Nephron (organoid): ENCODE results near the gene H2AZ1.
A peak's percentile ranks its signal among the peaks of the same experiment; 100 is the strongest.

Experiments
- H3K27ac Mint-ChIP-seq, 3 experiments: 2 replicates each; pipeline ENCODE4 v1.8.0; 2020; ENCODE audit warnings: mixed read lengths in 3 of 3, mild to moderate bottlenecking in 2 of 3, moderate library complexity in 1 of 3
- H3K27me3 Mint-ChIP-seq: 2 replicates; pipeline ENCODE4 v1.8.0; 2021; ENCODE audit warnings: low read depth, mild to moderate bottlenecking, moderate library complexity, mixed read lengths
- H3K36me3 Mint-ChIP-seq: 2 replicates; pipeline ENCODE4 v1.8.0; 2020; ENCODE audit warnings: low read depth, mixed read lengths
- H3K4me1 Mint-ChIP-seq: 2 replicates; pipeline ENCODE4 v1.8.0; 2020; ENCODE audit warnings: mixed read lengths
- H3K4me3 Mint-ChIP-seq, 3 experiments: 2 replicates each; pipeline ENCODE4 v1.8.0; 2020; ENCODE audit warnings: mild to moderate bottlenecking in 3 of 3, mixed read lengths in 3 of 3, moderate library complexity in 2 of 3
- H3K9me3 Mint-ChIP-seq: 2 replicates; pipeline ENCODE4 v1.8.0; 2020; ENCODE audit warnings: mixed read lengths
- CTCF ChIP-seq, 3 experiments: fragments of 200-600 bp; sonication (generic); IDR thresholded peaks; one replicate each; pipeline ENCODE4 v1.5.0; 2021; ENCODE audit warnings: antibody characterized with exemption in 3 of 3; ENCODE audit not compliant: unreplicated experiment in 3 of 3

Gene H2AZ1

GRCh38 chr4:99949999-99950912 is at the start of gene H2AZ1:
TSS of gene H2AZ1 (minus strand) at chr4:99950275. CDS start at chr4:99950170, 105 bp downstream.
- Mint-ChIP-seq H3K36me3 (no peaks in the 10 kb centered on the region), H3K4me1 (peaks cover 18% of the 10 kb centered on the region), H3K4me3 (no peak within 1 kb of the TSS), H3K27me3 (no peaks in the 10 kb centered on the region), H3K27ac (no peak within 1 kb of the TSS), H3K9me3 (no peaks in the 10 kb centered on the region)
- no peak for TF ChIP-seq CTCF (IDR thresholded peaks at IDR 0.05; ENCODE audit: unreplicated experiment in 3 of 3)

- H3K36me3 Mint-ChIP-seq, result no peaks in the 10 kb centered on the region
- H3K4me1 Mint-ChIP-seq, result no peaks in the 10 kb centered on the region
- H3K4me3 Mint-ChIP-seq, result no peak overlapping the region
- no peaks in the 10 kb centered on the region for H3K9me3 Mint-ChIP-seq
- TF ChIP-seq CTCF (IDR thresholded peaks at IDR 0.05; ENCODE audit: unreplicated experiment in 3 of 3), result peak; percentile 43 to 57 (median 54)
- H3K27ac Mint-ChIP-seq, result no peak overlapping the region
- H3K27me3 Mint-ChIP-seq, result no peaks in the 10 kb centered on the region
Measured at GRCh38 chr4:99998062-99998867, 48.2 kb upstream of the H2AZ1 start.

- no peaks in the 10 kb centered on the region for H3K4me1 Mint-ChIP-seq
- H3K27ac Mint-ChIP-seq, result no peak overlapping the region
- no peak for TF ChIP-seq CTCF (IDR thresholded peaks at IDR 0.05; ENCODE audit: unreplicated experiment in 3 of 3)
- no peaks in the 10 kb centered on the region for H3K9me3 Mint-ChIP-seq
- no peak overlapping the region for H3K4me3 Mint-ChIP-seq
- no peaks in the 10 kb centered on the region for H3K27me3 Mint-ChIP-seq
- no peaks in the 10 kb centered on the region for H3K36me3 Mint-ChIP-seq
Measured at GRCh38 chr4:99991741-99992140, 41.7 kb upstream of the H2AZ1 start.

GRCh38 chr4:99987681-99988080 is 37.6 kb upstream of the H2AZ1 start:
- H3K4me3 Mint-ChIP-seq, result no peak overlapping the region
- H3K9me3 Mint-ChIP-seq, result no peaks in the 10 kb centered on the region
- TF ChIP-seq CTCF (IDR thresholded peaks at IDR 0.05; ENCODE audit: unreplicated experiment in 3 of 3), result no peak
- H3K36me3 Mint-ChIP-seq, result no peaks in the 10 kb centered on the region
- H3K27me3 Mint-ChIP-seq, result no peaks in the 10 kb centered on the region
- no peaks in the 10 kb centered on the region for H3K4me1 Mint-ChIP-seq
- no peak overlapping the region for H3K27ac Mint-ChIP-seq

GRCh38 chr4:99986792-99987191 is 36.7 kb upstream of the H2AZ1 start:
- H3K27me3 Mint-ChIP-seq, result no peaks in the 10 kb centered on the region
- H3K4me1 Mint-ChIP-seq, result no peaks in the 10 kb centered on the region
- H3K36me3 Mint-ChIP-seq, result no peaks in the 10 kb centered on the region
- H3K9me3 Mint-ChIP-seq, result no peaks in the 10 kb centered on the region
- H3K27ac Mint-ChIP-seq, result no peak overlapping the region
- no peak for TF ChIP-seq CTCF (IDR thresholded peaks at IDR 0.05; ENCODE audit: unreplicated experiment in 3 of 3)
- no peak overlapping the region for H3K4me3 Mint-ChIP-seq
